HG02870 (cell line): ENCODE results near the gene TAB3.

Experiments
- ATAC-seq: cut with Tn5 transposase; IDR thresholded peaks from one replicate; pipeline ENCODE4 v1.9.1; 2021; ENCODE audit warnings: mild to moderate bottlenecking, moderate library complexity; ENCODE audit not compliant: unreplicated experiment

Gene TAB3

DNA sequence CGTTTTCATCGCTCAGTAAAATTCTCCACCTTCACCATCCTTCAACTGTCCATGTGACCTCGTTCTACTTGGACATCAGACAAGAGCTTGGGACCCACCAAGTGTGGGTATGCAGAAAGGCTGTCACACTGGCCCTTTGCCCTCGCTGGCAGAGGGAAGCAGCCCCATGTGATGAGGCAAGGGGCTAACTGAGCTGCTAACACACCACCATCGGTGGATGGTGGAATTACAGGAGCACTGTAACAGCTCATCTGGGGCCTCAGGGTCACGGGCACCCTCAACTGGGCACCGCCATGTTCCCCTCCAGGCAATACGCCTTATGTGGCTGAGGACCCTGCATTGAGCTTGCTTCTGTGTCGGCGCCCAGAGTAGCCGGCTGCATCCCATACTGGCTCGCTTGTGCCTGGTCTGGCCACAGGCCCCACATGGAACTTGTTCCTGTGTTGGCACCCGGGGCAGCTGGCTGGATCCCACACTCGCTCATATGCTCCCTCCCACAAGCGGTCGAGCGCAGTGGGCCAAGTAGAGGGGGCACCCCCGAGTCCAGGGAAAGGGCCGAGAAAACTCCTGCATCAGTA is 109.5 kb downstream of the TAB3 start:
- no peak for ATAC-seq

DNA sequence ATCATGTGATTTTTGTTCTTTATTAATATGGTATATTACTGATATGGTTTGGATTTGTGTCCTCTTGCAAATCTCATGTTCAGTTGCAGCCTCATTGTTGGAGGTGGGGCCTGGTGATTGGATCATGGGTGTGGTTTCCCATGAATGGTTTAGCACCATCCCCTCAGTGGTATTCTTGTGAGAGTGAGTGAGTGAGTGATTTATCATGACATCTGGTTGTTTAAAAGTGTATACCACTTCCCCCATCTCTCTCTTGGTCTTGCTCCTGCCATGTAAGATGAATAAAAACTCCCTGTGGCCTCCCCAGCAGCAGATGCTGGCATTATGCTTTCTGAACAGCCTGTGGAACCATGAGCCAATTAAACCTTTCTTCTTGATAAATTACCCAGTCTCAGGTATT is 111.5 kb downstream of the TAB3 start:
- no peak for ATAC-seq
